GM19351 (cell line): ENCODE data around the gene FOXO3.
"Not testable (repeated sequence)": the region's sequence is repeated elsewhere in the genome, so short reads cannot be mapped to it uniquely, and the experiment has no call there.

Source experiments
- ATAC-seq: cut with Tn5 transposase; IDR thresholded peaks from one replicate; pipeline ENCODE4 v1.9.1; 2021; ENCODE audit warnings: mild to moderate bottlenecking, moderate library complexity; ENCODE audit not compliant: unreplicated experiment

The FOXO3 gene

DNA sequence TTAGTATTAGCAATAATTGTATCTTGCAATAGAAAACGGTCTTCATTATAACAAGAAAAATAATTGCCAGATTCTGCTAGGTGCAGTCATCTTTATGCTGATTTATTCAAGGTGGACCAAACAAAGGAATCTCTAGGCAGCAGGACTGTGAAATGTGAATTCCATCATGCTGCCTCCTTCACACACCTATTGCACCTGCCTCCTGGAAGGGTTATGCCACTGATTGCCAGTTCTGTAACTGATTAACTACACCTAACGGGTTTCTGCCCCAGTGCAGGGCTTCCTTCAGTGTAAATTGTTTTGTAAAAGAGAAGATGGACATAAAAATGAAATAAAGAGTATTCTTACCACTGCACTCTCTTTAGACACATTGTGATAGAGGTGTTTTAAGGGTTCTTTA is 96.1 kb downstream of the FOXO3 start:
- no peak for ATAC-seq

DNA sequence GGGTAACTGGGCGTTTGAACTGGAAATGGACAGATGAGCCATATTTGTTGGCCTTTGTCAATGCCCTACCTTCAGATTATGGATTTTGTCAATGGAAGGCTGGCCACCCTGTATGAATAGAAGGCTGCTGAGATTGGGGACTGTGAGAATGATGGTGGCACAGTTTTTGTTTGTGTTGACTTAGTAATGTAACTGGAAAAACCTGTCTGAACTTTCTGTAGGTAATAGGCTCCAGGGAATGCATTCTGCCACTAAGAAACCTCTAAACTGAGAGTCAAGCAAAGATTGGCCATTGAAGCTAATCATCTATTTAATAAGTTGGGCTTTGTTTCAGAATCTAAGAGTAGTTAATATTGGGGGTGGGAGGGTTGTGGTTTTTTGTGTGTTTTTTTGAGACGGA is 97.5 kb downstream of the FOXO3 start:
- ATAC-seq, result no peak

DNA sequence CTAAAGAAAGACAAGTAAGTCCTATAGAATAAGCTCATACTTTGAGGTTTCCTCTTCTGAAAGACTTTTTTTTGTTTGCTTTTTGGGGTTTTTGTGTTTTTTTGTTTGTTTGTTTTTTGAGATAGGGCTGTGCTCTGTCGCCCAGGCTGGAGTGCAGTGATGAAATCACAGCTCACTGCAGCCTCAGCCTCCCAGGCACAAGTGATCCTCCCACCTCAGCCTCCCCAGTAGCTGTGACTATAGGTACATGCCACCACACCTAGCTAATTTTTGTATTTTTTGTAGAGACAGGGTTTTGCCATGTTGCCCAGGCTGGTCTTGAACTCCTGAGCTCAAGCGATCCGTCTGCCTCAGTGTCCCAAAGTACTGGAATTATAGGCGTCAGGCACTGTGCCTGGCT is 98.1 kb downstream of the FOXO3 start:
- ATAC-seq, result not testable (repeated sequence)

DNA sequence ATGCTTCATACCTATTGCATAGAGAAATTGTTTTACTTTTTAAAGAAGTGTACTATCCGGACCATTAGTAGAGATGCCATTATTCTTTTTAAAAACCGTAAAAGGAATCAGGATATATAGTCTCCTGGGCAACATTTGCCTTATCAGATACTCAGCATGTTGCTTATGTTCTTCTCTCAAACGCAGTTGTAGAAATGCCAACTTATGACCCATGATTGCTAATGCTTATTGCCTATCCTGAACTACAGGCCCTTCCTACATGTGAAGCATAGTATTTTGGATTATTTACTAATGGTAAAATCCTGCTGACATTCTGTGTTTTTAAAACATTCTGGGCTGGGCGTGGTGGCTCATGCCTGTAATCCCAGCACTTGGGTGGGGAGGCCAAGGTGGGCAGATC is 99.5 kb downstream of the FOXO3 start:
- no peak for ATAC-seq

DNA sequence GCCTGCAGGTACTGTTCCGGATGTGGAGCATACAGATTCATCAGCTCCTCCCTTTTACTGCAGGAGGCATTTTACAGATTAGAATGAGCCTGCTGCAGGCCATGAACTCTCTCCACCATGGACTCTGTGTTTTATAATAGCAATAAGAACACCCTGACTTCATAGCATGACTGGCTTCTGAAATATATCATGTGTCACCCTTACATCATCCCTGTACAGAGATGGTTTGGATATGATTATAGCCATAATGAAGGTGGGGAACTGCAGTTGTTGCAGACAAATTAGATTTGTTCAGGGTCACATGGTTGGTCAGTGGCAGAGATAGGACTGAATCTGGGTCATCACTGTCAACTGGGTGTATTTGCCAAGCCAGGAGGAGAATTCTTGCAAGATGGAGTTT is 100.7 kb downstream of the FOXO3 start:
- no peak for ATAC-seq

DNA sequence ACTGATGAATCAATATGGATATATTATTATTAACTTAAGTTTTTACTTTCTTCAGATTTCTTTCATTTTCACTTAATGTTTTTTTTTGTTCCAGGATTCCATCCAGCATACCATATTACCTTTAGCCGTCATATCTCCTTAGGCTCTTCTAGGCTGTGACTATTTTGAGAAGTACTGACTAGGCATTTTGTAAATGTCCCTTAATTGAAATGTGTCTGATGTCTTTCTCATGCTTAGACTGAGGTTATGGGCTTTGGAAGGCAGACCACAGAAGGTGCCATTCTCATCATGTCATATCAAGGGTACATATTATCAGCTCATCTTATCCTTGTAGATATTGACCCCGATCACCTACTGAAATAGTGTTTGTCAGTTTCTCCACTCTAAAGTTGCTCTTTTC is 101.3 kb downstream of the FOXO3 start:
- no peak for ATAC-seq

DNA sequence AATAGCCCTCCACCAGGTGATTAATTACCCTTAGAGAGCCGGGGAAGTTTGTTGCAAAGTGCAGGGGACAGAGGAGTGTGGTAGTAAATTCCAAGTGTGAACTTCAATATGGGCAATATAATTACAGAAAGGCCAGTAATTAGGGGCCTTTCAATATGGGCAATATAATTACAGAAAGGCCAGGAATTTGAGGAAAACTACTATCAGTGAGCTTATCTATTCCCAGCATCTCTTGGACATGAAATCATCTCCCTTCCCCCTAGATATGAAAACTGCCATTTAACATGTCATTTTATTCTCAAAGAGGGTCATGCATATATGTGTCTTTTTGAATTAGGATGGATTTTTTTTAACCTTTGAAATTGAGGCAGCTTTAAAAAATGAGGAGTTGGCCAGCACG is 102.0 kb downstream of the FOXO3 start:
- no peak for ATAC-seq

DNA sequence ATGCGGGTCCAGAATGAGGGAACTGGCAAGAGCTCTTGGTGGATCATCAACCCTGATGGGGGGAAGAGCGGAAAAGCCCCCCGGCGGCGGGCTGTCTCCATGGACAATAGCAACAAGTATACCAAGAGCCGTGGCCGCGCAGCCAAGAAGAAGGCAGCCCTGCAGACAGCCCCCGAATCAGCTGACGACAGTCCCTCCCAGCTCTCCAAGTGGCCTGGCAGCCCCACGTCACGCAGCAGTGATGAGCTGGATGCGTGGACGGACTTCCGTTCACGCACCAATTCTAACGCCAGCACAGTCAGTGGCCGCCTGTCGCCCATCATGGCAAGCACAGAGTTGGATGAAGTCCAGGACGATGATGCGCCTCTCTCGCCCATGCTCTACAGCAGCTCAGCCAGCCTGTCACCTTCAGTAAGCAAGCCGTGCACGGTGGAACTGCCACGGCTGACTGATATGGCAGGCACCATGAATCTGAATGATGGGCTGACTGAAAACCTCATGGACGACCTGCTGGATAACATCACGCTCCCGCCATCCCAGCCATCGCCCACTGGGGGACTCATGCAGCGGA is 102.9 kb downstream of the FOXO3 start:
- not testable (repeated sequence) for ATAC-seq

DNA sequence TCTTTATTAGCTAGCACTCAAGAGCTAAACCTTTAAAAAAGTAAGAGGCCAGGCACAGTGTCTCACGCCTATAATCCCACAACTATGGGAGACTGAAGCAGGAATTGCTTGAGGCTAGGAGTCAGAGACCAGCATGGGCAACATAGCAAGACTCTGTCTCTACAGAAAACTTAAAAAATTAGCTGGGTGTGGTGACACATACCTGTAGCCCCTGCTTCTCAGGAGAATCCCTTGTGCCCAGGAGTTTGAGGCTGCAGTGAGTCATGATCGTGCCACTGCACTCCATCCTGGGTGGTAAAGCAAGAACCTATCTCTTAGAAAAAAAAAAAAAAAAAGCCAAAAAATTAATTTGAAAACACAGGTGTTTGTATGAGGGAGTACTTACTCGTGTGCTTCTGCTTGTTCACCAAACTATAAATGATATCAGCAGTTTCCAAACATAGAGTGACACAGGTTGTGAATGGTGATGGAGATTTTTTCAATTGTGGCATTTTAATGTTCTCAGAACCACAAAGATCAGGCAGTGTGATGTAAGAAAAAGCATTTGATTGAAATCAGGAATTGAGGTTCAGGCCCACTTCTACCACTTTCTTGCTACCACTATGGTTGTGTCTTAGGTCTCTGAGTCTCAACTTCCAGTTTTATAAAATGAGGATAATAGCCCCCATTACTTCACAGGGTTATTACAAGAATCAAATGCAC is 104.9 kb downstream of the FOXO3 start:
- no peak for ATAC-seq

DNA sequence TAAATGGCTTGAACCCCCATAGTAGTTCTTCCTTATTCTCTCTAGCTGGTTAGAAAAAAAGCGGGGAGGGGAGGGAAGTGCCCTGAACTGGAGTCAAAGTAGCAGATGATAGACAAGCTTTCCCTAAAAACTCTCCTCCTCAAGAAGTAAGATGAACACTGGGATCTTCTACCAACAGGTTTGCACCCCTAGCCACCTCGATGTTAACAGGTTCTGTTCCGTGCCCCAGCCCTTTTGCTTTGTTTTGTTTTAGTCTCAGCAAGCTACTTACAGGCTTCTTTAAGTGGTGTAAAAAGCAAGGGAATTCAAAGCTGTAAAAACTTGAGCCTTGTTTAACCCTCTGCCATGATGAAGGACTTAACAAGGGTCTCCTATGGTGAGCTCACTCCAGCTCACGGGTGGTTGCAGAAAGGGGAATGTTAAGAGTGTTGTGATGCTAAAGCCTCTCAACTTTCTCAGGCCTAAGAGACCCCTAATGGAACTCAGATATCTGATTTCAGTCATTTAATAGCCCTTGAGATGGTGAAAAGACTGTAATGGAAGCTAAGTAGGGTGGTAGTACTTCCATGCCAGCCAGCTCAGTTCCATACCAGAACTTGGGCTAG is 106.0 kb downstream of the FOXO3 start:
- ATAC-seq, result no peak

DNA sequence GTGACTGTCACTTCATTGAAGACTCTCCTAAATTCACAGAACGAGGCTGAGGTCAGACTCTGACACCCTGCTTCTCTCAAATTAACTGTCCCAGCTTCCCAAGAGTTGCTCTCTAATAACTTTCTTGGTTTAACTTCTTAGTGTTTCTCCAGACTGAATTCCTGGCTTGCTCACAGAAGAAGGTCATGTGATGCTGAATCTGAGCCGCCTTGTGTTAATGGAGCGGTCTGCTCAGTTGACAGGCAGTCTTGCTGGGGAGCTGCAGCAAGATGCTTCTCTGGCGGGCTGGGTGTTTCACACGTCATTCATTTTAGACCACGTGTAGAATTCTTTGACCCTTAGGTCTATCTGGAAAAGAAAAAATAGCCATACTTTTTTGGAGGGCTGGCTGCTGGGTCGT is 107.3 kb downstream of the FOXO3 start:
- ATAC-seq, result no peak

DNA sequence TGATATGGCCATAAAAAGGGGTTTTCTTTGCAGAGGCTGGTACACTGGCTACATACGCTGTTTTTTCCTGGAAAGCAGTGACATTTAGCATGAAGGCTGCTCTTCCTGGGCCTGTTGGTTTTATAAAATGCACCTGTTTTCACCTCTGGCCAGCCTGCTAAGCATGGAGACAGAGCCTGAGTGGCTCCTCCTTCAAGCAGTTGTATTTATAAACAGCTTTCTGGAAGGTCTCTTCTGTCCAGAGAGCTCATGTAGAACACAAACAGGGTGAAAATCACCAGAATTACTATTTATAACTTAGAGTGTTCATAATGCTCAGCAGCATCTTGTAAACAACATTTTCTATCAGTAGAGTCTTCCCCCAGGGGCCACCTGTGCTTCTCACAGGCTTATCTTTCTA is 109.0 kb downstream of the FOXO3 start:
- ATAC-seq, result no peak

DNA sequence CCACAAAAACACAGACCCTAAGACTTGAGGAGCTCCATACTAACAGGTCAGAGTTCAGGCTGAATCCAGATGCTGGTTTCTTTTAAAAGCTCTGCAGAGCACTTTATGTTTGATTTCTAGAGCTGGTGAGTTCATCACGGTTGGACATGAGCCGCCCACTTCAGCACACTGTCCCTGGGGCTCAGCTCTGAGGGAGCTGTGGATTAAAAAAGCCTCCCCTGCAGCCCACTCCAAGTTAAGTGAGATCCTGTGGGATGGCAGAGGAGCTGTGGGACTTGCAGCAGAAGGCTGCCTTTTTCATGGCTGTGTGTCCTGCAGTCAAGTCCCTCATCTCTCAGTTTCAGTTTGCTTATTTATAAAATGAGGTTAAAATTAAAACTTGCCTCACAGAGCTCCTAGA is 110.5 kb downstream of the FOXO3 start:
- no peak for ATAC-seq

DNA sequence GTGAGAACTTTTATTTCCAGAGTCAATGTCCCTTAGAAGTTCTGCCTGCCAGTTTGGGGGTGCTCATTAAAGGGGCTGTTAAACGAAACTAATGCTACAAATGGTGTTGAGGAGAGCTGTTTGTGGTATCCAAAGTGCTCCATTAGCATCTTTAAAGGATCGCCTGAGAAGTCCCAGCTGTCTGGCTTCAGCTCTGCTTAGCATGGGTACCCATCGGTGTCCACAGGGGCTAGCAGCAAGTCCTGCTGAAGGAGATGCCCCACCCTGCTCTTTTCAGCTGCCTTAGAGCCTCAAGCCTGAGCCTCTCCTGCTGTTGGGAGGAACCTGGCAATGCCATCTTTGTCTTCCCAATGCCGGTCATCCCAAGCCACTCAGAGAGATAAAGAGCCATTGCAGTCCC is 111.1 kb downstream of the FOXO3 start:
- no peak for ATAC-seq

DNA sequence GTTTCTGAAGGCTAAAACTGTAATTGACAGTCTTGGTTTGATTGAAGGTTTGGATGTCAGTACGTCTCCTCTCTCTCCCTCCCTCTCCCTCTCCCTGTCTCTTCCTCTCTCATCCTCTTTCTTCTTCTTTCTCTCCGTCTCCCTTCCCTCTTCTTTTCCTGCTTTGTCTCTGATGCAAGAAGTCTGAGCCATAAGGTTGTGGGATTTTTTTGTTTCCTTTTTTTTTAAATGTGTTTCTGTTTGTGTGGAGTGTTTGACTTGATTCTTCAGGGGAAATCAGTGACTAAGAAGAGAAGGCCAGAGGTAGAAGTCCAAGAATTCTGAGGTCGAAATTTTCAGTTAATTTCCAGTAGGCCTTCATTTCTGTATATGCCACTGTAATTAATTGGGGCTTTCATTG is 111.9 kb downstream of the FOXO3 start:
- ATAC-seq, result no peak

DNA sequence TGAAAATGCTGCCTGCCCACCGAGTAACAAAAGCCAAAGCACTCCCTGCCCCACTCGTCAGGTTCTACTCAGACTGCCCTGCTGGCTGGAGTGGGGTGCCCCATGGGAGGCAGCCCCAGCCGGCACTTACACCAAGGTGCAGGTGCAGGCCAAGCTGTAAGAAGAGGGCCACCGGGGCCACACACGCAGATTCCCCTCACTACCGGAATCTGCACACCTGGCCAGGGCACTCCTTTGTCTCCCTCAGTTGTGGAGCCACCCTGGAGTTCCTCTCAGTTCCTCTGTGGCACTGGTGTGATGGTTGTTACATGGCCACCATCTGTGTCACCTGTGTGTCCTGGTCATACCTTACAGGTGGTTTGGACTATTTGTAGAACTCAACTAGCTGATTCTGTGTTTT is 112.4 kb downstream of the FOXO3 start:
- ATAC-seq, result no peak

DNA sequence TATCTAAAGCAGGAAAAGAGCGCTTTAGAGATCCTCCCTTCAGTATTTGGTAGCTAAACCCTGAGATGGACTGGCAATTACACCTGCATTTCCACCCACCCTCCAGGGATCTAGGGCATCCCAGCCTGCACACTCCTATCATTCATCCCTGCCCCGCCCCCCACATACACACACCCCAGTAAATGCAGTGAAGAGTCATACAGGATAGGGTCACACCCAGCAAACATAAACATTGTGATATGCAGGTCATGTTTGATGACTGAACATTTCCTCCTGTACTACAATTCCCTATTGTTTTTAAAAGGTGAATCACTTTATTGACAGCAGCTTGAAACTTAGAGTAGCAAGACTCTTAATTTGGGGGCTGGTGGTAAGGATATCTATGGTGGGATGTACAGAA is 112.9 kb downstream of the FOXO3 start:
- no peak for ATAC-seq

DNA sequence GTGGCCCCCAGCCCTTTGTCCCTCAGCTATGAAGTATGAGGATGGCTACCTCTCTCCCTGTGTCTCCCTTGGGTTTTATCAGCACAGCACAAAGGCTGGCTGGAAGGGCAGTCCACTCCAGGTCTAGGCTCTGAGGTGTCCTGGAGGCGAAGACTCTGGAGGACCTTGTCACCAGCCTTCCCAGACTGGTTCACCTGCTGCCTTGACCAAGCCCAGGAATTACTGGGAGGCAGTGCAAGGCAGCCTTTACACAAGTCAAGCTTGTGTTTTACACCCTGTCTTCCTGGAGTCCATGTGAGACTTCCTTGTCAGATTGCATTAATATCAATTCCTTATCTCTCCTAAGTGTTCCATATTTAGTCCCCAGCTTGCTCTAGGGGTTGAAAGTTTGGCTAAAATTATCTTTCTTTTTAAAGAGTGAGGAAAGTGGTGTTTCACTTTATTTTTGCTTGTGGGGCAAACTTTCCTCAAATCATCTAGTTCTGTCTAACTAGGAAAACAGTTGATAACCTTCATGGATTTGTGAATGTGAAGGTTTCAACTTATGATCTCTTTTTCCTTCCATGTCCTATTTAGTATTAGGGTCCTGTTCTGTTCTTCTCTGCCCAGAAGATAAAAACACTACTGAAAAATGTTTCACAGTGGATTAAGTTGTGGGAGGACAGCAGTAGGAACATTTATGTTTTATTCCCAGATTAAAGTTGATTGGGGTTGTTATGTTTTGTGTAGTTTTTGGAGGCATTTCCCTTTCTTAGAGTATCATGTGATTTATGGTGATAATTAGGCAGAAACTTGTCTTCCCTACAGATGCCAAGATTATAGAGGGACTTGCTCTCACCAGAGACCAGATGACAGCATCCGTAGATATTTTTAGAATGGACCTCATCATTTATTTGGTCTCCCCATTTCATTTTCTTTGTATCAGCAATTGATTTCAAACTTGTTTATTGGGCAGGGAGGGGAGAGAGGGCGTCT is 114.8 kb downstream of the FOXO3 start:
- ATAC-seq, result no peak

DNA sequence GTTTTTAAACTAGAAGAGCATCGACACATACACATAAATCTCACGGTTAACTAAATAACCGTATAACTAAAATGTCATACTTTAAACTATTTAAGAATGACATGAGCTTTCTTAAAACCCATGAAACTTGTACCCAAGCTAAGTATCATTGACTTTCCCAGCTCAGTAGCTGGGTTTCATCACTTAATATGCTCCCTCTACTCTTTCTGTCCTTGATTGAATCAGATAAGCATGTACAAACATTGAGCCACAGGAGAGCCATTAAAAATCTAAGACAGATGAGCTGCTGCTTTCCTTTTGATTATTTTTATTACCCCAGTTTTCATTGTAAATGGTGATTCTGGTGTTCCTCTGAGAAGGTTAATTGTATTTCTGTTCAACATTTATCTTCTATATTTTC is 115.8 kb downstream of the FOXO3 start:
- ATAC-seq, result no peak

DNA sequence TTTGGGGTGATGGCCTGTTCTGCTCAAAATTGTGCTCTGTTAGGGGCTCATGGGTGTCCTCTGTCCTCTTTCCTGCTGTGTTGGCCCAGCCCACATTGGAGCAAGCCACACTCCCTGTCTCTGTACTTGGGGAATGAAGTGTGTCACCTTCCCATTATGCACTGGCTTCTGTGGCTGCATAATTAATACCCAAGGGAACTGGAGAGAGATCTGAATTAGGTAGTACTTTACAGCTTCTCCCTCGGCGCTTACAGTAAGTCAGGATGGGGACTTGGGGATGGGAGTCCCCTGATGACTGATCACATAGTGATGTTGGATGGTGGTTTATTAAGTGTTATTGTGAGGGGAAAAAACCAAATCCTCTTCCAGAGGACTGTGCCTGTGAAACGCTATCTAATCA is 116.6 kb downstream of the FOXO3 start:
- no peak for ATAC-seq

DNA sequence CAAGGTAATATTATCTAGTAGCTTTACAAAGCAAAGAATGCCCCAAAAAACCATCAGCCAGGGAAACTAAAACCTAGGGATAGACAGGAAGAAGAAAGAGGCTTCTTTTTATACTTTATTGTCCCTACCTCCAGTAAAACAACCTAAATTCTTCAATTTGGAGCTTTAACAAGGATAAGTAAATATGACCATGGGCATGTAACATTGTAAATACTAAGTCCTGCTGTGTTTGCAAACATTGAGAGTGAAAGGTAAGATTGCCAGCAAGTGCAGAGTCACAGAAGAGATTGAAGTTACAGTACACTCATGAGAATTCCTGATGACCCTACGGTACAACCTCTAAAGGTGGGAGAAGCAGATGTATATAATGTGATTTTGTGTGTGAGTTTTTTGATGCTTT is 117.2 kb downstream of the FOXO3 start:
- ATAC-seq, result no peak

DNA sequence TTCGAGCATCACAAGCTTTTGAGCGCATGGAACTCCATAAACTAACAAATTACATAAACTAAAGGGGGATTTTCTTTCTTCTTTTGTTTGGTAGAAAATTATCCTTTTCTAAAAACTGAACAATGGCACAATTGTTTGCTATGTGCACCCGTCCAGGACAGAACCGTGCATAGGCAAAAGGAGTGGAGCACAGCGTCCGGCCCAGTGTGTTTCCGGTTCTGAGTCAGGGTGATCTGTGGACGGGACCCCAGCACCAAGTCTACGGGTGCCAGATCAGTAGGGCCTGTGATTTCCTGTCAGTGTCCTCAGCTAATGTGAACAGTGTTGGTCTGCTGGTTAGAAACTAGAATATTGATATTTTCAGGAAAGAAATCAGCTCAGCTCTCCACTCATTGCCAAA is 119.6 kb downstream of the FOXO3 start:
- not testable (repeated sequence) for ATAC-seq
